Testis (tissue), 2 donors: ENCODE results near the gene CUBN.

ENCODE experiments used
- POLR2A ChIP-seq: fragments of 450-650 bp; IDR thresholded peaks from one replicate; pipeline ENCODE4 v1.6.1; 2017; ENCODE audit warnings: antibody characterized with exemption, mild to moderate bottlenecking, moderate library complexity
- TF ChIP-seq, protein P1 (sequence below), 3 experiments: fragments of 450-650 bp in 2 of 3; fragments of 200-600 bp in 1 of 3; sonication (generic) in 1 of 3; IDR thresholded peaks; one replicate each; pipeline ENCODE4 v1.5.1; 2016 to 2019; ENCODE audit warnings: antibody characterized with exemption in 3 of 3, mild to moderate bottlenecking in 2 of 3, moderate library complexity in 1 of 3

DNA sequence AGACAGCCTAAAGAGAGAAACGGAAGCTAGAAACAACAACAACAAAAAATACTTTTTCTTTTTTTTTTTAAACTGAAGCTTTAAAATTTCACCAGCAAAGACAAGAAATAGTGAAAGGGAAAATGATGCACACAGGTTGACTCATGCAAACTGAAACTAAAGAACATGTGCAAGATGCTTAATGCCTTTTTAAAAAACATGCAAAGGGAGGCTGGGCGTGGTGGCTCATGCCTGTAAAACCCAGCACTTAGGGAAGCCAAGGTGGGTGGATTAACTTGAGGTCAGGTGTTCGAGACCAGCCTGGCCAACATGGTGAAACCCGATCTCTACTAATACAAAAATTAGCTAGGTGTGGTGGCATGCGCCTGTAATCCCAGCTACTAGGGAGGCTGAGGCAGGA, 15.1 kb upstream of the CUBN start:
- TF ChIP-seq, protein P1, sequence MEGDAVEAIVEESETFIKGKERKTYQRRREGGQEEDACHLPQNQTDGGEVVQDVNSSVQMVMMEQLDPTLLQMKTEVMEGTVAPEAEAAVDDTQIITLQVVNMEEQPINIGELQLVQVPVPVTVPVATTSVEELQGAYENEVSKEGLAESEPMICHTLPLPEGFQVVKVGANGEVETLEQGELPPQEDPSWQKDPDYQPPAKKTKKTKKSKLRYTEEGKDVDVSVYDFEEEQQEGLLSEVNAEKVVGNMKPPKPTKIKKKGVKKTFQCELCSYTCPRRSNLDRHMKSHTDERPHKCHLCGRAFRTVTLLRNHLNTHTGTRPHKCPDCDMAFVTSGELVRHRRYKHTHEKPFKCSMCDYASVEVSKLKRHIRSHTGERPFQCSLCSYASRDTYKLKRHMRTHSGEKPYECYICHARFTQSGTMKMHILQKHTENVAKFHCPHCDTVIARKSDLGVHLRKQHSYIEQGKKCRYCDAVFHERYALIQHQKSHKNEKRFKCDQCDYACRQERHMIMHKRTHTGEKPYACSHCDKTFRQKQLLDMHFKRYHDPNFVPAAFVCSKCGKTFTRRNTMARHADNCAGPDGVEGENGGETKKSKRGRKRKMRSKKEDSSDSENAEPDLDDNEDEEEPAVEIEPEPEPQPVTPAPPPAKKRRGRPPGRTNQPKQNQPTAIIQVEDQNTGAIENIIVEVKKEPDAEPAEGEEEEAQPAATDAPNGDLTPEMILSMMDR (IDR thresholded peaks at IDR 0.05), result no peak
- TF ChIP-seq POLR2A, result no peak
